ENCODE data around the gene LRFN2. TPM values are rescaled to one million over a fixed set of nuclear protein-coding genes. Genes with fewer than 3 reads are reported as not detected.

The LRFN2 gene
- total RNA-seq, 1 experiment from 2014 or later: not detected

DNA sequence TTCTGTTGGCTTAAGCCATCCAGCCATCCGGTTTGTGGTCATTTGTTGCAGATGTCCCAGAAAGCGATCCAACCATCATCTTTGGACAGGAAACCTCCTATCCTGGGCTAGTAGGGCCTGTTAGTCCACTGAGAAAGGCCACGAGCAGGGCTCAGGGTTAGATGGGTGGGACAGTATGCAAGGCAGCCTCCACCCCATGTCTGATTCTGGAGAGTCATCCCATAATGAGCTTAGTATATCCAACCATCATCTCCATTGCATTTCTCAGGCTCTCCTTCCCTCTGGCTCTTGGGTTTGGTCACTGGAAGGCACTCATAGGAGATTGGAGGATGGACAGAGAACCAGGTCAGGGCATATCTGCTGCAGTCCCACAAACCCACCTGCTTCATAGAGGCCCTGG lies 117.8 kb downstream of the LRFN2 start:
- ATAC-seq (no peak), DNase-seq (no peak)
- no peaks in the 10 kb centered on the region for H4K20me1 ChIP-seq (ENCODE audit: low read length)
- peaks cover 5% of the 10 kb centered on the region; the same call in 1 of the 2 replicates for H3K27me3 ChIP-seq (ENCODE audit: low read length)
- no TSS peak for BruUV-seq (replicated peaks)
- intact Hi-C loops (cut with micrococcal nuclease): no loop called here
- ChIA-PET POLR2A (ENCODE audit: unreplicated experiment) (no interaction called here), CTCF (no interaction called here)
- H3K9me2 ChIP-seq (replicated peaks; ENCODE audit: low read length): no peaks in the 10 kb centered on the region
- H3K4me3 ChIP-seq (ENCODE audit: low read length): no peak overlapping the region
- H2AFZ ChIP-seq (ENCODE audit: low read length): no peak overlapping the region
- no peaks in the 10 kb centered on the region for H3K79me2 ChIP-seq (ENCODE audit: low read length)
- TF ChIP-seq EZH2phosphoT487 (IDR thresholded peaks at IDR 0.05; ENCODE audit: borderline replicate concordance, low read length): no peak
- TF ChIP-seq, protein P1, sequence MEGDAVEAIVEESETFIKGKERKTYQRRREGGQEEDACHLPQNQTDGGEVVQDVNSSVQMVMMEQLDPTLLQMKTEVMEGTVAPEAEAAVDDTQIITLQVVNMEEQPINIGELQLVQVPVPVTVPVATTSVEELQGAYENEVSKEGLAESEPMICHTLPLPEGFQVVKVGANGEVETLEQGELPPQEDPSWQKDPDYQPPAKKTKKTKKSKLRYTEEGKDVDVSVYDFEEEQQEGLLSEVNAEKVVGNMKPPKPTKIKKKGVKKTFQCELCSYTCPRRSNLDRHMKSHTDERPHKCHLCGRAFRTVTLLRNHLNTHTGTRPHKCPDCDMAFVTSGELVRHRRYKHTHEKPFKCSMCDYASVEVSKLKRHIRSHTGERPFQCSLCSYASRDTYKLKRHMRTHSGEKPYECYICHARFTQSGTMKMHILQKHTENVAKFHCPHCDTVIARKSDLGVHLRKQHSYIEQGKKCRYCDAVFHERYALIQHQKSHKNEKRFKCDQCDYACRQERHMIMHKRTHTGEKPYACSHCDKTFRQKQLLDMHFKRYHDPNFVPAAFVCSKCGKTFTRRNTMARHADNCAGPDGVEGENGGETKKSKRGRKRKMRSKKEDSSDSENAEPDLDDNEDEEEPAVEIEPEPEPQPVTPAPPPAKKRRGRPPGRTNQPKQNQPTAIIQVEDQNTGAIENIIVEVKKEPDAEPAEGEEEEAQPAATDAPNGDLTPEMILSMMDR (conservative IDR thresholded peaks at IDR 0.05; ENCODE audit: low read depth, low read length): no peak
- no peak for TF ChIP-seq EZH2 (IDR thresholded peaks at IDR 0.05; ENCODE audit: low read length, unreplicated experiment)
- no peaks in the 10 kb centered on the region for H3F3A ChIP-seq (ENCODE audit: low read length, unreplicated experiment)
- no peak overlapping the region for H3K4me2 ChIP-seq (ENCODE audit: low read length)
- H3K36me3 ChIP-seq (ENCODE audit: low read depth, low read length): no peaks in the 10 kb centered on the region
- no peaks in the 10 kb centered on the region for H3K4me1 ChIP-seq (ENCODE audit: insufficient read depth, low read length)
- no peak overlapping the region for H3K27ac ChIP-seq (ENCODE audit: low read length)
- no peak overlapping the region for H3K9ac ChIP-seq (ENCODE audit: low read length)
- H3K9me3 ChIP-seq (ENCODE audit: low read length): no peaks in the 10 kb centered on the region

DNA sequence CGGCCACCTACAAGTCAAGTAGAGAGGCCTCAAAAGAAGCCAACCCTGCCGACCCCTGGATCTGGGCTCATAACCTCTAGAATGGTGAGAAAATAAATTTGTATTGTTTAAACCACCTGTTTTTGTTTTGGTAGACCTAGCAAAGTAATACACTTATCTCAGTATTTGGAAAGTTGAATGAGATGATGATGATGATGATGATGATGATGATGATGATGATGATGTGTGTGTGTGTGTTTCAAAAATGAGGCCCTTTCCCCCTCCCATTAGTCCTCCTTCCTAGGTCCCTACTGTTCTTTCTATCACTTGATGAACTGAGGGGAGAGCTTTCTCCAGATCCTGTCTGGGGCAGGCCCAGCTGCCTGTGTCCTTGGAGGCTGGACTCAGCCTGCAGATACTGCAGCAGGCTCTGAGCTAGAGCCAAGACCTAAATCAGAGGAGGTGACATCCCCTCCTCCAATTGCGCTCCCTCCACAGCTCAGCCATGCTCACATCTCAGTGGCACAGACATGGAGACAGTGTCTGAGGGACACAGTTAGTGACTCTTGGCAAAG lies 120.1 kb downstream of the LRFN2 start:
- no peak overlapping the region for H3K27ac ChIP-seq (ENCODE audit: low read length)
- TF ChIP-seq, protein P1 (conservative IDR thresholded peaks at IDR 0.05; ENCODE audit: low read depth, low read length): no peak
- no peak for TF ChIP-seq EZH2phosphoT487 (IDR thresholded peaks at IDR 0.05; ENCODE audit: borderline replicate concordance, low read length)
- TF ChIP-seq EZH2 (IDR thresholded peaks at IDR 0.05; ENCODE audit: low read length, unreplicated experiment): no peak
- no TSS peak for BruUV-seq (replicated peaks)
- no peak overlapping the region for H2AFZ ChIP-seq (ENCODE audit: low read length)
- POLR2A ChIA-PET (ENCODE audit: unreplicated experiment): no interaction called here
- no peak overlapping the region for H3K4me3 ChIP-seq (ENCODE audit: low read length)
- no peaks in the 10 kb centered on the region for H3K79me2 ChIP-seq (ENCODE audit: low read length)
- no peaks in the 10 kb centered on the region for H4K20me1 ChIP-seq (ENCODE audit: low read length)
- no peak overlapping the region for H3K9ac ChIP-seq (ENCODE audit: low read length)
- CTCF ChIA-PET: no interaction called here
- no peak for ATAC-seq
- no peak for DNase-seq
- no peaks in the 10 kb centered on the region for H3F3A ChIP-seq (ENCODE audit: low read length, unreplicated experiment)
- no peaks in the 10 kb centered on the region for H3K4me1 ChIP-seq (ENCODE audit: insufficient read depth, low read length)
- intact Hi-C loops (cut with micrococcal nuclease): no loop called here
- no peaks in the 10 kb centered on the region for H3K36me3 ChIP-seq (ENCODE audit: low read depth, low read length)
- H3K27me3 ChIP-seq (ENCODE audit: low read length): peaks cover 5% of the 10 kb centered on the region; the same call in 1 of the 2 replicates
- no peaks in the 10 kb centered on the region for H3K9me2 ChIP-seq (replicated peaks; ENCODE audit: low read length)
- H3K4me2 ChIP-seq (ENCODE audit: low read length): no peak overlapping the region
- H3K9me3 ChIP-seq (ENCODE audit: low read length): no peaks in the 10 kb centered on the region

DNA sequence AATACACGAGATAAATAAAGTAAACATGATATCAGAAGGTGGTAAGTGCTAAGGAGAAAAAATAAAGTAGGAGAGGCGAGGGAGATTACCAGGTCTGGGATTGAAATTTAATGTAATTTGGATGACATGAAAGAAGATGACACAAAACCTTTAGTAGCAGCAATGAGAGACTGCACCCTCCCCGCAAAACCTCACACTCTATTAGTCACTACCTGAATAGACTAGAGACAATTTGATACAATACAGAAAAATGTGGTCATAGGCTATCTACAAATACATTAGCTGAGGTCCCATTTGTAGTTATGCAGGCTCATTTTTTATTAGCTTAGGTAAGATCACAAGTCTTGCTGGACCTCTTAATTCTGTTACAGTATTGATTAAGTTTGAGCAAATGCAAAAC lies 125.5 kb downstream of the LRFN2 start:
- Histone ChIP-seq H3K4me1 (ENCODE audit: insufficient read depth, low read length) (no peaks in the 10 kb centered on the region), H2AFZ (ENCODE audit: low read length) (no peak overlapping the region), H3K9me3 (ENCODE audit: low read length) (no peaks in the 10 kb centered on the region), H3K4me2 (ENCODE audit: low read length) (no peak overlapping the region), H3K27ac (ENCODE audit: low read length) (no peak overlapping the region), H3K79me2 (ENCODE audit: low read length) (no peaks in the 10 kb centered on the region), H3K4me3 (ENCODE audit: low read length) (no peak overlapping the region), H3K27me3 (ENCODE audit: low read length) (no peaks in the 10 kb centered on the region), H3F3A (ENCODE audit: low read length, unreplicated experiment) (no peaks in the 10 kb centered on the region), H3K9ac (ENCODE audit: low read length) (no peak overlapping the region), H3K36me3 (ENCODE audit: low read depth, low read length) (no peaks in the 10 kb centered on the region), H4K20me1 (ENCODE audit: low read length) (no peaks in the 10 kb centered on the region), H3K9me2 (replicated peaks; ENCODE audit: low read length) (no peaks in the 10 kb centered on the region)
- TF ChIP-seq EZH2 (IDR thresholded peaks at IDR 0.05; ENCODE audit: low read length, unreplicated experiment) (no peak), EZH2phosphoT487 (IDR thresholded peaks at IDR 0.05; ENCODE audit: borderline replicate concordance, low read length) (no peak)
- TF ChIP-seq, protein P1 (conservative IDR thresholded peaks at IDR 0.05; ENCODE audit: low read depth, low read length): no peak
- ChIA-PET CTCF (no interaction called here), POLR2A (ENCODE audit: unreplicated experiment) (no interaction called here)
- no peak for DNase-seq
- intact Hi-C loops (cut with micrococcal nuclease): no loop called here
- BruUV-seq (replicated peaks): no TSS peak
- no peak for ATAC-seq
